MM.1S (cell line): ENCODE data around the gene PLXND1.

Experiments
- EZH2 ChIP-seq: fragments of 300-600 bp; sonication (generic); optimal IDR thresholded peaks from 2 replicates; pipeline ENCODE3; 2017; ENCODE audit warnings: low read depth, mild to moderate bottlenecking, antibody characterized with exemption, low read length, mixed read lengths
- TF ChIP-seq, protein P1 (sequence below): fragments of 300-600 bp; sonication (generic); IDR thresholded peaks from 2 replicates; pipeline ENCODE4 v1.5.1; 2016; ENCODE audit warnings: antibody characterized with exemption, low read length, mixed read lengths

DNA sequence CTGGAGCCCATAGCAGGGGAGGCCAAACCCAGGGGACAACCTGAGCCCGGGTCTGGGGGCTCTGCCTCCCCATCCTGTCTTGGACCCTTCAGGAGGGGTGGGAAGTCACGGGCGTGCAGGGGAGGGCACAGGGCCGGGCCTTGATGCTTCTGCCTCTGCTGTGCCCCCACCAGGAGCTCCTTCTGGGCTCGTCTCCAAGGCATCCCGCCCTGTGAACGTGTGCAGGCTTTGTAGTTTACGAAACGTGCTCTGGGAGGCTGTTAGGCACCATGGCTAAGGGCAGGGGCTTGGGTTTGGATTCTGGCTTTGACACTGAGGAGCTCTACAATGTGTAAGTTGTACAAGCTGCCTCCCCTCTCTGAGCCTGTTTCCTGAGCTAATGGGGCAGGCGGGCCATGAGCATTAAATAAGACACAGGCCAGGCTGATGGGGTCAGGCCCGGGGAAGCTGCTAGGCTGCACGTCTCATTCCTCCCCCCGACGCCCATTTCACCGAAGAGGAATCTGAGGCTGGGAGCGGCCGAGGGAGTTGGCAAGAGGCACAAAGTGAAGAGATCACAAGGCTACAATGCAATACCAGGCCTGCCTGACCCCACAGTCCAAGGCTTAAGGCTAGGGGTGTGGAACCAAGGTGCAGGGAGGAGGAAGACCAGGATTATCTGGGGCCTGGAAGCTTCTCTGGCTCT, 19.6 kb downstream of the PLXND1 start:
- TF ChIP-seq, protein P1, sequence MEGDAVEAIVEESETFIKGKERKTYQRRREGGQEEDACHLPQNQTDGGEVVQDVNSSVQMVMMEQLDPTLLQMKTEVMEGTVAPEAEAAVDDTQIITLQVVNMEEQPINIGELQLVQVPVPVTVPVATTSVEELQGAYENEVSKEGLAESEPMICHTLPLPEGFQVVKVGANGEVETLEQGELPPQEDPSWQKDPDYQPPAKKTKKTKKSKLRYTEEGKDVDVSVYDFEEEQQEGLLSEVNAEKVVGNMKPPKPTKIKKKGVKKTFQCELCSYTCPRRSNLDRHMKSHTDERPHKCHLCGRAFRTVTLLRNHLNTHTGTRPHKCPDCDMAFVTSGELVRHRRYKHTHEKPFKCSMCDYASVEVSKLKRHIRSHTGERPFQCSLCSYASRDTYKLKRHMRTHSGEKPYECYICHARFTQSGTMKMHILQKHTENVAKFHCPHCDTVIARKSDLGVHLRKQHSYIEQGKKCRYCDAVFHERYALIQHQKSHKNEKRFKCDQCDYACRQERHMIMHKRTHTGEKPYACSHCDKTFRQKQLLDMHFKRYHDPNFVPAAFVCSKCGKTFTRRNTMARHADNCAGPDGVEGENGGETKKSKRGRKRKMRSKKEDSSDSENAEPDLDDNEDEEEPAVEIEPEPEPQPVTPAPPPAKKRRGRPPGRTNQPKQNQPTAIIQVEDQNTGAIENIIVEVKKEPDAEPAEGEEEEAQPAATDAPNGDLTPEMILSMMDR = no peak
- no peak for TF ChIP-seq EZH2
